HG03460 (cell line): ENCODE measurements around the gene ACOT8.

Experiments used
- ATAC-seq: cut with Tn5 transposase; IDR thresholded peaks from one replicate; pipeline ENCODE4 v1.9.1; 2021; ENCODE audit not compliant: unreplicated experiment

The ACOT8 gene

DNA sequence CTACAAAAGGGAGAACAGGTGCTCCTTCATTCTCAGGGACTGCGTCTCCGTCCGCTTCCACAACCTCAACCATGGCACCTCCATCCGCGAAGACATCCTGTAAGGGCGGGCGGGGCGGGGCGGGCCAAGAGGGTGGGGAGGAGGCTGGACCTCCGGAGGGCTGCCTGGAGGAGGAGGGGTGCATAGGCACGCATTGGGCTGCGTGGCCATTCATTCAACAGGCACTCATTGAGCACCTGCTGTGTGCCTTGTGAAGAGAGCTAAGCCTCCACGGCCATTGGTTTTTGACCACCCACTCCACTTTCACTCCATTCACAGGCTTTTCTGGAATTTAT is 657 bp upstream of the ACOT8 start:
- ATAC-seq, result peak; percentile 33

DNA sequence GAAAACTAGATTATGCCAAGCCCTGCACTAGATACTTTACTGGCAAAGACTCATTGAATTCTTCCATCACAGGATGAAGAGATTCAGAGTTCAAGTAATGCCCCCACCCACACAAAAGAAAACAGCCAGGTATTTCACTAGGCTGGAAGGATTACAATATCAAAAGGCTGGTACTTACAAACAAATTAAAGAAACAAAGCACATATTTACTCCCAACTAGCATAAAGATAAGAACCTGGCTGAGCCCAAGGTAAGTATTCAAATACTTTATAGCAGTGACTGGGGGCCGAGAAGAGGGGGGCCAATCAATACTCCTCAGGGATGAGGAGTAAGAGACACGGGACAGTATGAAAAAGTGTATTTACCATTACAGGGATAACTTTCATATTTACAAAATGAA is 3.7 kb downstream of the ACOT8 start:
- ATAC-seq, result no peak

DNA sequence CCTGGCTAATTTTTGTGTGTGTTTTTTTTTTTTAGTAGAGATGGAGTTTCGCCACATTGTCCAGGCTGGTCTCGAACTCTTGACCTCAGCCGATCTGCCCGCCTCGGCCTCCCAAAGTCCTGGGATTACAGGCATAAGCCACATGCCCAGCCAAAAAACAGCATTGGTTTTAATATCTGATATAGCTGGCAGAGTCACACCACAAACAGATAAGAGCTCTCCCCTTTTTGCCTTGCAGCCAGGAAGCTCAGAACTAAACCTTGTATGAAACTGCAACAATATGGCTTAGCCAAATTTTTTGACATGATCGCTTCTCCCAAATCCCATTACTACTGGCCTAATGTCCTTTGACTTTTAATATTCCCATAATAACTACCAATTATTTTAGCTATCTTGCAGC is 4.9 kb downstream of the ACOT8 start:
- no peak for ATAC-seq

DNA sequence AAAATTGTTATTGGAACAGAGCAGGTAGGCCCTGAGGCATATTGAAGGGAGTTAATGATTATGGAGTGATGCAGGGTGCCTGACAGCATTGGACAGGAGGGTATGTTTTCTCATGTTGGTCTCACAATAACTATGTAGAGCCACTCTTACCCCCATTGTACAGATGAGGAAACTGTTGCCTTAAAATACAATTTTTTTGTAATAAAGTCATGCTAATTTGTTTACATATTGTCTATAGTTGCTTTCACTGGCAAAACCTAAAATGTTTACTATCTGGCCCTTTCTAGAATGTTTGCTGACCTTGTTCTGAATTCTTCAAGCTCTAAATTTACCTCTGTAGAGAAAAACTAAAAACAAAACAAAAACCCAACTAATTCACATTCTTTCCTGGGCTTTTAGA is 5.7 kb downstream of the ACOT8 start:
- no peak for ATAC-seq

DNA sequence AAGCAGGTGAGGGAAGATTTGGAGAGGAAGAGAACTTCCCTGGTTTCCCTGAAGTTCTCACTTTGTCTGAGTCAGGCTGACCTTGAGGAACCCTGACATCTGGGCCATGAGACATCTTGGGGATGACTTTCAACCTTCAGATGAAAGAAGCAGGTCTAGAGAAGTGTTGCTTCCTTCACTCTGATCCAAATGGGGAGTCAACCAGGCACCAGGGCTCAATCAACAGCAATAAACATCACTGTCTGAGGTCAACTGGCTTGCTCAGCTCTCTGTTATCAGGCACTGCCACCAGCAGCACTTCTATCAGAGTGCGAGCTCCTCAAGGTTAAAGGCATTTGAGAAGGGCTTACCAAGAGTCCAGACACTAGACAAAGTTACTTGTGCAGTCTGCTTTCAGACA is 6.3 kb downstream of the ACOT8 start:
- ATAC-seq, result no peak

DNA sequence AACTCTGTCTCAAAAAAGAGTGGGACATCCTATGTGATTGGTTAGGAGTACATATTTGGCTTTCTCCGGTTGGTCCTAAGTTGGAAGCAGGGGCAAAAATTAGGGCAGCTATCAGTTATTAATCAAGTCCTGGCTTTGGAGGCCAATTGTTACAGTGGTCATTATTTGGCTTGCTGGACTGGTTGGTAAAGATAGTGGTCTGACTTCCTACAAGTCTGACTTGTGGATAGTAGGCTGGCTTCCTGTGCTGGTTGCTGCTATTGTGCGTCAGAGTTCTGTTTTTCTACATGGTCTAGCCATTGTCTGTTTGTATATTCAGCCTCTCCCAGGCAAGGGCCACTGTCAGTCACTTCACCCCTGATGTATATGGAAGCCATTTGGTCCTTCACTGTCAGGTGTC is 7.0 kb downstream of the ACOT8 start:
- ATAC-seq, result no peak

DNA sequence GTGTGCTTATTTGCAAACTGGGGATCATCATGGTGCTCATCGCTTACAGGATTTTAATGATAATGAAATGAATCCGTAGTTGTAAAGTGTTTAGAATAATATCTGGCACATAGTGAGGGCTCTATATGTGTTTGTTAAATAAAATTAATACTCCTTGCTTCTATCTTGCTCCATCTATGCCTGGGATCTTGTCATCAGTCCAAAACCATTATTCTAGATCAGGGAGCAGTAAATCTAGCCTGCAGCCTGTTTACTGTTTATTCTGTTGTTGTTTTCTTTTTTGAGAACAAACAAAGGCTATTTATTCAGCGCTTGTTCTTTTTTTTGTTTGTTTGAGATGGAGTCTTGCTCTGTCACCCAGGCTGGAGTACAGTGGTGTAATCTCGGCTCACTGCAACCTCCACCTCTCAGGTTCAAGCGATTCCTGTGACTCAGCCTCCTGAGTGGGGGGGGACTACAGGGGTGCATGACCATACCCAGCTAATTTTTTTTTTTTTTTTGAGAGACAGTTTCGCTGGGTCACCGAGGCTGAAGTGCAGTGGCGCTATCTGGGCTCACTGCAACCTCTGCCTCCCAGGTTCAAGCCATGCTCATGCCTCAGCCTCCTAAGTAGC is 8.1 kb downstream of the ACOT8 start:
- no peak for ATAC-seq

DNA sequence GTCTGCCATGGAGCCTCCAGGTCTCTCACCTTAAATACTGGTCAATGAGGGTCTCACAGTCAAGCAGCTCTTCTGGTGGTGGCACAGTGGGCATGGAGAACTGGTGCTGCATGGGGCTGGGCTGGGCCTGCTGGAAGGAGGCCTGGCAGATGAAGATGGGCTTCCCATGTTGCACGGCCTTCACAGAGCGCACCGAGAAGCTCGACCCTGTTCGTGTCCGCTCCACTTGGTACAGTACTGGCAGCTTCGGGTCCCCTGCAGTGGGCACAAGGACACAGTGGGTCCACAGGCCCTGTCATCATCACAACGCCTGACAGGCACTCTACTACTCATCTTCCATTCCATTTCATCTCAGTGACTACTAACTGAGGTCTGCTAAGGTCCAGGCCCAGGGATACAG is 8.8 kb downstream of the ACOT8 start:
- ATAC-seq, result no peak

DNA sequence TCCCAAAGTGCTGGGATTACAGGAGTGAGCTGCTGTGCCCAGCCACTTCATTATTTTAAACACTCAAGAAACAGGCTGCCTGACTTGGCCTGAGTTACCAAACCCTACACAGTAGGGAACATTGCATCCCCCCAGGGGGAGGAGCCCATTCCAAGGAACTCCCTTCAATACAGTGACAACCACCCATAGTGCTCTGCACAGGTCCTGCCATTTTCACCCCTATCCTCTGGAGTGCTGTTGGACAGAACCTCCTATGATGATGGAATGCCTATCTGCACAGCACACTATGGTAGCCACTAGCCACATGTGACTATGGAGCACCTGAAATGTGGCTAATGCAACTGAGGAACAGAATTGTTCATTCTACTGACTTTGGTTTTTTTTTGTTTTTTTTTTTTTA is 11.7 kb downstream of the ACOT8 start:
- ATAC-seq, result no peak

DNA sequence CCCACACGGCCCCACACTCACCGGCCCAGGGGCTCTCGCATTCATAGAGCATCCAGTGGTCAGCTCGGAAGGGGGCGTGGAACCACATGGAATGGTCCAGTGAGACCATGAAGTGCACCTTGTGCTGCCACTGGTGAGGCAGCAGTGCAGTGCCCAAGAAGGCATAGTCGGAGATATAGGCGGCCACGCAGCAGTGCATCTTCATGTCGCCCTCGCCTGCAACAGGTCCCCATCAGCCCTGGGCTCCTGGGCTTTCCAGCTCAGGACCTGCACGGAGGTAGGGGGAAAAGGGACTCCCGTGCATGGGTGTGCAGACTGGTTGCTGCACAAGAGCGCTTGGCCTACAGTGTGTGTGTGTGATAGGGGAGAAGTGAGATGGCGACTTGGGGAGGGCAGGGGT is 13.7 kb downstream of the ACOT8 start:
- ATAC-seq, result no peak

DNA sequence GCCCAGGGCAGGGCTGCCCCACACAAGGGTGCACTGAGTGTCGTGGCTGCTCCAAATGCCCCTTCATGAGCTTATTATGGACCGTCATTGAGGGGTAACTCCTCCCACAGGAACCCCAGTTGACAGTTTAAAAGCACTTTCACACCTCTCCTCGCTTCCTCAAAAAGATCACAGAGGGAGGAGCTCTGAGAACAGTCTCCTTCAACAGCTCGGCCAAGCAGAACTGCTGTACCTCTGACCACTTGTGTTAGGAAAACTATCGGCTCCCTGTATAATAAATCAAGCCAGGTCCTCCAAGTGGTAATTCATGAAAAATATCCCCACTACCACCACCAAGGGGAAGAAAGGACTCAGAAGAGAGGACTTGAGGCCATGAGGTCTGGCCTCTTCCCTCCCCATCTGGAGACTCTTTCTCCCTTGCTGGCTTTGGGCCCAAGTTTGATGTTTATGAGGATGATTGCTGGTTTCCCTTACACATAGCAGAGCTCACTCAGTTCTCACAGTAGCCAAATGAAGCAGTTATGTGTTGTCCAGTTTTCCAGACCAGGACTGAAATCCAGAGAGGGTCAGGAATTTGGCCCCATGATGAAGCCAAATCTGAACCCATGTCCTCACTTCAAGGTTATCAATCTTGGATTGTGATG is 14.9 kb downstream of the ACOT8 start:
- ATAC-seq, result no peak

DNA sequence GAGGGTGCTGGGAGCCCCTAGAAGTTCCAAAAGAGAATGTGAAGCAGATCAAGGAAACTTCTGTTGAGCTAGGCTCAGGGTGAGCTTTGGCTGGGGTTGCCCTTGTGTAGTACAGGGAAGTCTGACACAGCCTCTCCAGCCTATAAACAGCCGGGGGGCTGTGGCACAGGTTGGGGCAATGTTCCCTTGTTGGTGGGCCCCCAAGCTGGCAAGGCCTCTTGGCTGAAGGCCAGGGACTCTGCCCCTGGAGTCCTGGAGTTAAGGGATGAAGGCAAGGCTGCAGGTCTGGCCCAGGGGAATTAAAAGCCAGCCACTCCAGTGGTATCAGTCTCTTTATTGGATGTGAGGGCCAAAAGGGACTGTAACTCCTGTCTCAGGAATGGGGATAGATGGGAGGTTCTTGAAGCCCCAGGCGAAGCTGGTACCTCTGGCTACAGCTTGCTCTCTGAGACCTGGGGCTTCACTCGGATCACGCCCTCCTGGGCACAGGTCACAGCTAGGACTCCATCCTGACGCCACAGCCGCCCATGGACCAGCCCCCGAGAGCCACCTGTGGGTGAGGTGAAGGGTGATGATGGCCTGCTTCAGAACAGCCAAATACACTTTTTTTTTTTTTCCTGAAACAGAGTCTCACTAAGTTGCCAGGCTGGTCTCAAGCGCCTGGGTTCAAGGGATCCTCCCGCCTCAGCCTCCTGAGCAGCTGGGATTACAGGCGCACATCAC is 15.6 kb downstream of the ACOT8 start:
- ATAC-seq, result no peak

DNA sequence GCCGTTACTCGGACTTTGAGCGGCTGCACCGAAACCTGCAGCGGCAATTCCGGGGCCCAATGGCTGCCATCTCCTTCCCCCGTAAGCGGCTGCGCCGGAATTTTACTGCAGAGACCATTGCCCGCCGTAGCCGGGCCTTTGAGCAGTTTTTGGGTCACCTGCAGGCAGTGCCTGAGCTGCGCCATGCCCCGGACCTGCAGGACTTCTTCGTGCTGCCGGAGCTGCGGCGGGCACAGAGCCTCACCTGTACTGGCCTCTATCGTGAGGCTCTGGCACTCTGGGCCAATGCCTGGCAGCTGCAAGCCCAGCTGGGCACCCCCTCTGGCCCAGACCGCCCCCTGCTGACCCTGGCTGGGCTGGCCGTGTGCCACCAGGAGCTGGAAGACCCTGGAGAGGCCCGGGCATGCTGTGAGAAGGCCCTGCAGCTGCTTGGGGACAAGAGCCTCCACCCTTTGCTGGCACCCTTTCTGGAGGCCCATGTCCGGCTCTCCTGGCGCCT is 16.4 kb downstream of the ACOT8 start:
- no peak for ATAC-seq

DNA sequence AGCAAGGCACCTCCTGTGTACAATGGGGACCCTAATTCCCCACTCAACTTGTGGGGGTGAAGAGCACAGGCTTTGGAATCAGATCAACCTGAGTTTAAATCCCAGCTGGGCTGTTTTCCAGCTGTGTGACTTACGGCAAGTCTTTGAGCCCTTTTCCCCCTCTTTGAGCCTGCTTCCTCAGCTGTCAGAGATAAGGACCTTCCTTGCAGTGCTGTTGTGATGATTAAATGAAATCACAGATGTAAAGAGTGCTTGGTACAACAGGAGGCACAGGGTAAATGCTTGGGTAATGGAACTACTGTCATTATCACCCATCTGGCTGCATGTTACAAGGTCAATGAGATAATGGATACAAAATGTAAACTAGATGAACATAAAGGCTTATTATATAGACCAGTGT is 20.4 kb downstream of the ACOT8 start:
- no peak for ATAC-seq

DNA sequence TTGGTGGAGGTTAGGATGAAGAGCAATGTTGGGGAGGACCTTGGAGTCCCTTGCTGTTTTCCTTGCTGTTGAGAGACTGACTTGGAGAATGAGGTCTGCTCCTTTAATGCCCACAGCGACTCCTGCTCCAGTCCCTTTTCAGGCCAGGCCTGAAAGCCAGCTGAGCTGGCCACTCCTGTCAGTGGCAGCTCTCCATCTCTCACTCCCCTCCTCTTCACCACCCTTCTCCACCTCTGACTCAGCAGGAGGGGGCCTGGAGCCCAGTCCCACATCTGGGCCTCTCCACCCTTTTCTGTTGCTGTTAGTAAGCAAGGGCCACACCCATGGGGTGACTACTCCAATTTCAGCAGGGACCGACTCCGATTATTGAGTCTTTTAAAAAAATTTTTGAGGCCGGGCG is 21.4 kb downstream of the ACOT8 start:
- ATAC-seq, result no peak

DNA sequence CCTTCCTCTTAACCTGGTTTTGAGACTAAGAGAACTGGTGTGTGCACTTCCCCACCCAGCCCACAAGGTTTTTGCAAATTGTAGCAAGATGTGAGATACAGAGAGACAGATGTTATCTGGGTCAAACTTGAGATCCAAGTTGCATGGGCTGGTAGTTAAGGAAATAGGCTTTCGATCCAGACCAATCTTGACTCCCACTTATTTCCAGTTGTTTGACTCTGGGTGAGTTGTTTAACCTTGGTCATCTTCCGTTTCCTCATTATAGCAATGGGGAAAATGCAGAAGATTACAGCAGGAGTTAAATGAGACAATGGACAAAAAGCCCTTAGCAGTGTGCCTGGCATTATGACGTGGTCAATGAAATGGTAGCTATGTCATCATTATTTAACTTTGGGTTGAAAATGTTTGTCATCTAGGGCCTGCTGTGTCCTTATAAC is 21.8 kb downstream of the ACOT8 start:
- no peak for ATAC-seq

DNA sequence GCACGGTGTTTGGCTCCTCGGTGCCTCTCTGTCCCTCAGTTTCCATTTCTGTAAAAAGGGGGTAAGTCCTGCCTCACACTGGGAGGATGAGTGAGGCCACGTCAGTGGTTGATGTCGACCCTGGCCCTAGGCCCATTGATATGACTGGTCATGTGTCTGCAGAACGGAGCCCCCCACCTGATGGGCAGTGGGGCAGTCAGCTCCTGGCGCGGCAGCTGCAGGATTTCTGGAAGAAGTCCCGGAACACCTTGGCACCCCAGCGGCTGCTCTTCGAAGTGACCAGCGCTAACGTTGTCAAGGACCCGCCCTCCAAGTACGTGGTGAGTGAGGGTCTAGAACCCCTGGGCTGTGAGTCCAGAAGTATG is 22.4 kb downstream of the ACOT8 start:
- no peak for ATAC-seq

DNA sequence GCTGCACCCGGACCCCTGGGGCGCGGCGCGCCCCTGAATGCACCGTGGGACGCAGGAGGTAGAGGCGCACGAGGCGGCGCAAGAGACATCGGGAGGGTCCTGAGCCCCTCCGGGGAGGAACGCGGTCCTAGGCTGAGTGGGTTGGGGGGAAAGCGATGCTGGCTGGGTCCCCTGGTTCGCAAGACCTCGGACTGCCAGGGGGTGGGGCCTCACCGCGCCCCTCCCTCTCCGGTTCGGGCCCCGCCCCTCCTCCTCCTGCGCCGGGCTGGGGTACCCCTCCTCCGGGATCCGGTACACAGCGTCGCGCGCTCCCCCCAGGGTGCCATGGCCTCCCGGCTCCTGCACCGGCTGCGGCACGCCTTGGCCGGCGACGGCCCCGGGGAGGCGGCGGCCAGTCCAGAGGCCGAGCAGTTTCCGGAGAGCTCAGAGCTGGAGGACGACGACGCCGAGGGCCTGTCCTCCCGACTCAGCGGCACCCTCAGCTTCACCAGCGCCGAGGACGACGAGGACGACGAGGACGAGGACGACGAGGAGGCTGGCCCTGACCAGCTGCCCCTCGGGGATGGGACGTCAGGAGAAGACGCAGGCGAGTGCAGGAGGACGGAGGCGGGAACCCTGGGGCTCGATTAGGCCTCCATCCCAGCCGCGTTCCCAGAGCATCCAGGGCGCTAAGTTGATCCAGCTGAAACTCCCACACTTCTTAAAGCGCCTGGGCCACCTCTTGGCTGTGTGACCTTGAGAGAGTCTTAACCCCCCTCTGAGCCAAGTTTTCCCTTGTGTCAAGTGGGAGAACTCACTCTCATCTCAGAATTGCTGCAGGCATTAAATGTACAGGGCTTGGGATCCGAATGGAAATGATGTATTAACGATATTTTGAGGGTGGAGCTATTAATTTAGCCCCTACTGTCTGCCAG is 23.1 kb downstream of the ACOT8 start:
- ATAC-seq, result no peak

DNA sequence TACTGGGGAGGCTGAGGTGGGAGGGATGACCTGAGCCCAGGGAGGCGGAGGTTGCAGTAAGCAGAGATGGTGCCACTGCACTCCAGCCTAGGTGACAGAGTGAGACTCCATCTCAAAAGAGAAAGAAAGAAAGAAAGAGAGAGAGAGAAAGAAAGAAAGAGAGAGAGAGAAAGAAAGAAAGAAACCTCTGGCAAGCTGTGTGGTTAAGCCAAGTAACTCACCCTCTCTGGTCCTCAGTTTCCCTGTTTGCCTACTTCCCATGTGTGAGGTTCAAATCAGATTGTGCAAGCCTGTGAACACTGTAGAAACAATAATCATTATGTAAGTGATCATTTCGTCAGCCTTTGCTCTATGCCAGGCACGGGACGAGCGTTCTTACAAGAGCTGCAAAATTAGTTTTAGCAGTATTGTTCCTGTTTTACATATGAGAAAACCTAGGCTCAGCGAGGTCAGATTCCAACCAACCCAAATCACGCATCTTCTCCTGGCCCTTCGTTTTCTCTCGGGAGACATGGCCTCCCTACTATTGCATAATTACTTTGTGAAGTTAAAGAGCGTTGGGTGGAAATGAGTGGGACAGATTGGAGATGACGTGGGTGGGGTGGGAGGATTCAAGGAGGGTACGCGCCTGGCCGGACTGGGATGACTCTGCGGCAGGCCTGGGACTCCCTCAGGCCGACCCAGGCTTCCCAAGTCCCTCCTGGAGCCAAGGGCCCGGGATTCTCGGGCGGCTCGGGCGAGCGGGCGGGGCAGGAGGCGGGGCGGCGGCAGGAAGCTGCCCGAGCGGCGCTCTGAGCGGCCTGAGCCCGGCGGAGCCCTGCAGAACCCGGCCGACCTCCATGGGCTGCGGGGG is 23.9 kb downstream of the ACOT8 start, which contains the start of gene SNX21:
Gene SNX21 (plus strand): TSS at position 770 of the 853 bp plus-strand sequence. CDS start 121 bp downstream, outside the sequence.
- ATAC-seq, result no peak

DNA sequence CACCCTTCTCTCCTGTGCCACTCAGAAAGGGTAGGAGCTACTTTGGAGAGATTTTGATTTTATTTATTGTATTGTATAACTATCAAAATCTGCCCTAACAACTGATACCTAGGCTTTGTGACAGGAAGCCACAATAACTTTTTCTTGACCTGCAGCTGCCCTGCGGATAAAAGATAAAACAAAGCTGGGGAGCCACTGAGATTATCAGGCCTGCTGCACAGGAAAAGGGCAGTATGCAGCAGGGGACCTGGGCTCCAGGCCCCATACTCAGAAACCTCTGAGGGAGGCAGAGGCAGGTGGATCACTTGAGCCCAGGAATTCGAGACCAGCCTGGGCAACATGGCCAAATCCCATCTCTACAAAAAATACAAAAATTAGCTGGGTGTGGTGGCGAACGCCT is 24.6 kb downstream of the ACOT8 start:
- ATAC-seq, result no peak
